ENCODE results near the gene TBX1.

TBX1 gene

GRCh38 chr22:19742160-19743066 is 18.2 kb upstream of the TBX1 start:
- Histone ChIP-seq H3K27ac (ENCODE audit: low read depth, low read length) (no peak overlapping the region), H3K27me3 (ENCODE audit: control insufficient read depth in 1 of 2, insufficient read depth in 2 of 2, low read length in 2 of 2) (no peaks in the 10 kb centered on the region), H3K9me3 (ENCODE audit: low read length) (no peaks in the 10 kb centered on the region), H3K36me3 (ENCODE audit: insufficient read depth, low read length) (no peaks in the 10 kb centered on the region), H3K4me3 (ENCODE audit: low read depth in 1 of 2, low read length in 2 of 2) (no peak overlapping the region), H3K9ac (ENCODE audit: low read length) (no peak overlapping the region), H3K4me1 (ENCODE audit: insufficient read depth, low read length) (no peaks in the 10 kb centered on the region)

- H3K27ac ChIP-seq (ENCODE audit: low read depth, low read length), result no peak overlapping the region
- no peaks in the 10 kb centered on the region for H3K4me1 ChIP-seq (ENCODE audit: insufficient read depth, low read length)
- H3K9me3 ChIP-seq (ENCODE audit: low read length), result no peaks in the 10 kb centered on the region
- H3K27me3 ChIP-seq (ENCODE audit: control insufficient read depth in 1 of 2, insufficient read depth in 2 of 2, low read length in 2 of 2), result no peaks in the 10 kb centered on the region
- no peaks in the 10 kb centered on the region for H3K36me3 ChIP-seq (ENCODE audit: insufficient read depth, low read length)
- no peak overlapping the region for H3K9ac ChIP-seq (ENCODE audit: low read length)
- no peak overlapping the region for H3K4me3 ChIP-seq (ENCODE audit: low read depth in 1 of 2, low read length in 2 of 2)
Observed at GRCh38 chr22:19743081-19743480, 17.5 kb upstream of the TBX1 start.

- Histone ChIP-seq H3K36me3 (ENCODE audit: insufficient read depth, low read length) (no peaks in the 10 kb centered on the region), H3K27ac (ENCODE audit: low read depth, low read length) (no peak overlapping the region), H3K9me3 (ENCODE audit: low read length) (no peaks in the 10 kb centered on the region), H3K9ac (ENCODE audit: low read length) (no peak overlapping the region), H3K27me3 (ENCODE audit: control insufficient read depth in 1 of 2, insufficient read depth in 2 of 2, low read length in 2 of 2) (no peaks in the 10 kb centered on the region), H3K4me1 (ENCODE audit: insufficient read depth, low read length) (no peaks in the 10 kb centered on the region), H3K4me3 (ENCODE audit: low read depth in 1 of 2, low read length in 2 of 2) (no peak overlapping the region)
Observed at GRCh38 chr22:19743651-19744050, 16.9 kb upstream of the TBX1 start.

GRCh38 chr22:19744350-19745006 is 16.1 kb upstream of the TBX1 start:
- Histone ChIP-seq H3K4me1 (ENCODE audit: insufficient read depth, low read length) (no peaks in the 10 kb centered on the region), H3K36me3 (ENCODE audit: insufficient read depth, low read length) (no peaks in the 10 kb centered on the region), H3K9me3 (ENCODE audit: low read length) (no peaks in the 10 kb centered on the region), H3K4me3 (ENCODE audit: low read depth in 1 of 2, low read length in 2 of 2) (no peak overlapping the region), H3K9ac (ENCODE audit: low read length) (no peak overlapping the region), H3K27me3 (ENCODE audit: control insufficient read depth in 1 of 2, insufficient read depth in 2 of 2, low read length in 2 of 2) (no peaks in the 10 kb centered on the region), H3K27ac (ENCODE audit: low read depth, low read length) (no peak overlapping the region)

GRCh38 chr22:19745155-19746101 is 15.2 kb upstream of the TBX1 start:
- Histone ChIP-seq H3K36me3 (ENCODE audit: insufficient read depth, low read length) (no peaks in the 10 kb centered on the region), H3K9ac (ENCODE audit: low read length) (no peak overlapping the region), H3K9me3 (ENCODE audit: low read length) (no peaks in the 10 kb centered on the region), H3K27ac (ENCODE audit: low read depth, low read length) (no peak overlapping the region), H3K4me1 (ENCODE audit: insufficient read depth, low read length) (no peaks in the 10 kb centered on the region), H3K27me3 (ENCODE audit: control insufficient read depth in 1 of 2, insufficient read depth in 2 of 2, low read length in 2 of 2) (no peaks in the 10 kb centered on the region), H3K4me3 (ENCODE audit: low read depth in 1 of 2, low read length in 2 of 2) (no peak overlapping the region)

- Histone ChIP-seq H3K9ac (ENCODE audit: low read length) (no peak overlapping the region), H3K27me3 (ENCODE audit: control insufficient read depth in 1 of 2, insufficient read depth in 2 of 2, low read length in 2 of 2) (peaks cover 0 to 9% of the 10 kb centered on the region in 2 donors), H3K4me3 (ENCODE audit: low read depth in 1 of 2, low read length in 2 of 2) (no peak overlapping the region), H3K27ac (ENCODE audit: low read depth, low read length) (no peak overlapping the region), H3K36me3 (ENCODE audit: insufficient read depth, low read length) (no peaks in the 10 kb centered on the region), H3K9me3 (ENCODE audit: low read length) (no peaks in the 10 kb centered on the region), H3K4me1 (ENCODE audit: insufficient read depth, low read length) (no peaks in the 10 kb centered on the region)
Observed at GRCh38 chr22:19746726-19747125, 13.9 kb upstream of the TBX1 start.

GRCh38 chr22:19747551-19747950 is 13.0 kb upstream of the TBX1 start:
- H3K36me3 ChIP-seq (ENCODE audit: insufficient read depth, low read length), result no peaks in the 10 kb centered on the region
- H3K9me3 ChIP-seq (ENCODE audit: low read length), result no peaks in the 10 kb centered on the region
- H3K4me3 ChIP-seq (ENCODE audit: low read depth in 1 of 2, low read length in 2 of 2), result no peak overlapping the region
- H3K4me1 ChIP-seq (ENCODE audit: insufficient read depth, low read length), result no peaks in the 10 kb centered on the region
- peaks cover 0 to 14% of the 10 kb centered on the region in 2 donors for H3K27me3 ChIP-seq (ENCODE audit: control insufficient read depth in 1 of 2, insufficient read depth in 2 of 2, low read length in 2 of 2)
- no peak overlapping the region for H3K9ac ChIP-seq (ENCODE audit: low read length)
- H3K27ac ChIP-seq (ENCODE audit: low read depth, low read length), result no peak overlapping the region

GRCh38 chr22:19748139-19748538 is 12.4 kb upstream of the TBX1 start:
- Histone ChIP-seq H3K9me3 (ENCODE audit: low read length) (no peaks in the 10 kb centered on the region), H3K4me3 (ENCODE audit: low read depth in 1 of 2, low read length in 2 of 2) (no peak overlapping the region), H3K27me3 (ENCODE audit: control insufficient read depth in 1 of 2, insufficient read depth in 2 of 2, low read length in 2 of 2) (peaks cover 0 to 14% of the 10 kb centered on the region in 2 donors), H3K27ac (ENCODE audit: low read depth, low read length) (no peak overlapping the region), H3K4me1 (ENCODE audit: insufficient read depth, low read length) (no peaks in the 10 kb centered on the region), H3K36me3 (ENCODE audit: insufficient read depth, low read length) (no peaks in the 10 kb centered on the region), H3K9ac (ENCODE audit: low read length) (no peak overlapping the region)

- no peaks in the 10 kb centered on the region for H3K36me3 ChIP-seq (ENCODE audit: insufficient read depth, low read length)
- H3K9me3 ChIP-seq (ENCODE audit: low read length), result no peaks in the 10 kb centered on the region
- no peak overlapping the region for H3K9ac ChIP-seq (ENCODE audit: low read length)
- no peaks in the 10 kb centered on the region for H3K4me1 ChIP-seq (ENCODE audit: insufficient read depth, low read length)
- H3K4me3 ChIP-seq (ENCODE audit: low read depth in 1 of 2, low read length in 2 of 2), result no peak overlapping the region
- no peak overlapping the region for H3K27ac ChIP-seq (ENCODE audit: low read depth, low read length)
- H3K27me3 ChIP-seq (ENCODE audit: control insufficient read depth in 1 of 2, insufficient read depth in 2 of 2, low read length in 2 of 2), result peaks cover 0 to 22% of the 10 kb centered on the region in 2 donors
Observed at GRCh38 chr22:19748991-19749664, 11.4 kb upstream of the TBX1 start.

- Histone ChIP-seq H3K27me3 (ENCODE audit: control insufficient read depth in 1 of 2, insufficient read depth in 2 of 2, low read length in 2 of 2) (peaks cover 7 to 30% of the 10 kb centered on the region in 2 donors), H3K4me3 (ENCODE audit: low read depth in 1 of 2, low read length in 2 of 2) (no peak overlapping the region), H3K4me1 (ENCODE audit: insufficient read depth, low read length) (no peaks in the 10 kb centered on the region), H3K9ac (ENCODE audit: low read length) (no peak overlapping the region), H3K27ac (ENCODE audit: low read depth, low read length) (no peak overlapping the region), H3K36me3 (ENCODE audit: insufficient read depth, low read length) (no peaks in the 10 kb centered on the region), H3K9me3 (ENCODE audit: low read length) (no peaks in the 10 kb centered on the region)
Observed at GRCh38 chr22:19749876-19750275, 10.7 kb upstream of the TBX1 start.

Measured in muscle layer of colon (tissue), 2 donors.